AG04449 (cell line): ENCODE measurements around the gene UROS.

Source experiments
- CTCF ChIA-PET: fragments of 350-600 bp; formaldehyde crosslinking; extraction: SDS; loops from one replicate; lab custom pipeline; 2021; ENCODE audit warnings: antibody characterized with exemption; lab: Yijun Ruan, JAX
- POLR2A ChIA-PET: fragments of 400-600, 350-600 bp; formaldehyde crosslinking; extraction: SDS; loops from one replicate; lab custom pipeline; 2020; ENCODE audit warnings: antibody characterized with exemption, inconsistent platforms; lab: Yijun Ruan, JAX
- DNase-seq: peaks from one replicate; pipeline ENCODE4 v3.0.0-alpha.2; 2010; ENCODE audit warnings: low read depth, low spot score
- H3K4me3 ChIP-seq: 2 replicates; pipeline ENCODE4 v1.5.1; 2011; ENCODE audit warnings: low read depth, mild to moderate bottlenecking, control low read depth, low read length
- CTCF ChIP-seq: IDR thresholded peaks from one replicate; pipeline ENCODE4 v1.5.1; 2011; ENCODE audit warnings: mild to moderate bottlenecking, moderate library complexity, low read length, control low read depth, inconsistent platforms; ENCODE audit not compliant: insufficient read depth; ENCODE audit errors: missing control alignments

UROS gene

GRCh38 chr10:125775491-125776106 is 47.5 kb downstream of the UROS start, which contains the start of gene MMP21:
MMP21 (minus strand) TSS chr10:125775821; CDS start chr10:125775821, 0 bp downstream.
- TF ChIP-seq CTCF, result no peak
- CTCF ChIA-PET, result no interaction called here
- POLR2A ChIA-PET, result no interaction called here
- DNase-seq, result no peak
- no peak within 1 kb of the TSS for H3K4me3 ChIP-seq

GRCh38 chr10:125774581-125775191 is 48.4 kb downstream of the UROS start:
- CTCF ChIA-PET, result interaction anchor here (0.8 kb wide), 1 partner anchor 9 kb away, joined by 3 read pairs; no protein-coding TSS in a partner anchor
- no peak overlapping the region for H3K4me3 ChIP-seq

GRCh38 chr10:125773687-125774543 is 49.1 kb downstream of the UROS start:
- DNase-seq, result no peak
- POLR2A ChIA-PET, result no interaction called here
- TF ChIP-seq CTCF, result no peak
- H3K4me3 ChIP-seq, result no peak overlapping the region
- CTCF ChIA-PET, result no interaction called here

More at GRCh38 chr10:125774581-125775191, 48.4 kb downstream of the UROS start:
- POLR2A ChIA-PET, result no interaction called here
- no peak for DNase-seq
- no peak for TF ChIP-seq CTCF

- H3K4me3 ChIP-seq, result no peak overlapping the region
- no peak for DNase-seq
- ChIA-PET CTCF (no interaction called here), POLR2A (no interaction called here)
- TF ChIP-seq CTCF, result no peak
Observed at GRCh38 chr10:125772864-125773180, 50.2 kb downstream of the UROS start.

GRCh38 chr10:125772112-125772863 is 50.8 kb downstream of the UROS start:
- CTCF ChIA-PET, result interaction anchor here (0.6 to 1.6 kb wide), 2 partner anchors 8 to 14 kb away, joined by 3 read pairs; no protein-coding TSS in a partner anchor
- no peak for DNase-seq
- POLR2A ChIA-PET, result no interaction called here
- no peak overlapping the region for H3K4me3 ChIP-seq
- TF ChIP-seq CTCF, result no peak
